ENCODE measurements around the gene TRIM66.

DNA sequence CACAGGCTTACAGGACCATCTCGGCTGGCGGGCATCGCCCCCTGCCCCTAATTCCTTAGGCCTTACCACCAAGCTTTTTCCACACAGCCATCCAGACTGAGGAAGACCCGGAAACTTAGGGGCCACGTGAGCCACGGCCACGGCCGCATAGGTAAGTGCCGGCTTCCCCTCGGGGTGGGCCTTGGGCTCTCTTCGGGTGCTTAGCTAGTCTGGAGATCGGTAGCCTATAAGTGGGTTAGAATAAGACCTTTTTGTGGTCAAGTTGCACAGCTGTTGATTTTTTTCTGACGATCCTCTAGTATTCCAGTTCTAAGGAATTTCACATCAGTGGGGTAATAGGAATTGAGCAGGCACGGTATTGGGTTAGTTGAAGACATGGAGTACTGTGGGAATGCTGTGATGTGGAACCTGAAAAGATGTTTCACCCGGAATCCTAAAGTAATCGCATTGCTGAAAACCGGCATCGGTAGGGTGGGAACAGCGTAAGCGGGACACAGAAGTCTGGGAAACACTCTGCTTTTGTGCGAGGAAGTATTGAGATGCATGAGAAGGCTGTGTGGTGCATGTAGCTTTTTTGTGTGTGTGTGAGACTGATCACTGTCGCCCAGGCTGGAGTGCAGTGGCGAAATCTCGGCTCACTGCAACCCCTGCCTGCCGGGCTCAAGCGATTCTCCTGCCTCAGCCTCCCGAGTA lies 796 bp upstream of the TRIM66 start:
- TF ChIP-seq FOS (IDR thresholded peaks at IDR 0.05; ENCODE audit: borderline replicate concordance, insufficient read depth, low read length) (no peak), CTCF (IDR thresholded peaks at IDR 0.05; ENCODE audit: extremely low read depth in 1 of 2, insufficient read depth in 1 of 2, low read depth in 1 of 2, low read length in 2 of 2) (no peak)

Measured in endothelial cell of umbilical vein (primary cell).